Prostate gland (tissue), 2 donors: Measurements from ENCODE around the gene GNAI2. TPM values are rescaled to one million over a fixed set of nuclear protein-coding genes. Genes with fewer than 3 reads are reported as not detected.
A peak's percentile ranks its signal among the peaks of the same experiment; 100 is the strongest.

ENCODE experiments used
- DNase-seq: peaks from one replicate; pipeline ENCODE4 v3.0.0-alpha.2; 2019; ENCODE audit warnings: low spot score
- H3K27ac ChIP-seq, 2 donors: fragments of 200-600 bp; sonication (generic); 2 replicates each; pipeline ENCODE4 v1.5.1; 2017 to 2019
- H3K27me3 ChIP-seq: fragments of 200-600 bp; sonication (generic); replicated peaks from 2 replicates; pipeline ENCODE4 v1.5.1; 2019; ENCODE audit not compliant: insufficient read depth
- H3K36me3 ChIP-seq, 2 donors: fragments of 200-600 bp; sonication (generic); 1 replicate in 1 of 2; 2 replicates in 1 of 2; pipeline versions ENCODE4 v1.5.1 to v1.8.1; 2017 to 2019
- H3K4me1 ChIP-seq: fragments of 200-600 bp; sonication (generic); replicated peaks from 2 replicates; pipeline ENCODE4 v1.5.1; 2019
- H3K4me3 ChIP-seq, 2 donors: fragments of 200-600 bp; sonication (generic); 2 replicates each; pipeline ENCODE4 v1.5.1; 2017 to 2019
- H3K9me3 ChIP-seq: fragments of 200-600 bp; sonication (generic); 2 replicates; pipeline ENCODE4 v1.5.1; 2017
- POLR2A ChIP-seq: fragments of 450-650 bp; IDR thresholded peaks from one replicate; pipeline ENCODE4 v1.6.1; 2016; ENCODE audit warnings: antibody characterized with exemption, mild to moderate bottlenecking
- POLR2AphosphoS5 ChIP-seq: sonication (generic); formaldehyde crosslinking; IDR thresholded peaks from one replicate; pipeline ENCODE4 v1.6.1; 2017; ENCODE audit warnings: antibody characterized with exemption
- WGBS: methylation state at CpG from one replicate; pipeline ENCODE4 v1.1.5; 2018; 5-methylcytosine and 5-hydroxymethylcytosine counted together
- intact Hi-C: fragments of 100-400 bp; cut with DNase I; formaldehyde crosslinking; loops from one replicate; pipeline ENCODE4 v1.14.2; 2022
- total RNA-seq, 2 donors: library from RNA; depleted of rRNA; stranded (reverse); fragments of >200 nt; gene quantifications; one replicate each; pipeline ENCODE4 v1.1.0, GENCODE V29; 2016
- TF ChIP-seq, protein P1 (sequence below), 4 experiments: fragments of 200-600 bp in 2 of 4; fragments of 450-650 bp in 2 of 4; sonication (generic) in 2 of 4; IDR thresholded peaks; 1 replicate in 3 of 4; 2 replicates in 1 of 4; pipeline ENCODE4 v1.5.1; 2016 to 2019; ENCODE audit warnings: antibody characterized with exemption in 4 of 4, mild to moderate bottlenecking in 2 of 4, moderate library complexity in 2 of 4

GNAI2 gene
- total RNA-seq, 2 donors from 2014 or later, result 118 to 301 TPM

DNA sequence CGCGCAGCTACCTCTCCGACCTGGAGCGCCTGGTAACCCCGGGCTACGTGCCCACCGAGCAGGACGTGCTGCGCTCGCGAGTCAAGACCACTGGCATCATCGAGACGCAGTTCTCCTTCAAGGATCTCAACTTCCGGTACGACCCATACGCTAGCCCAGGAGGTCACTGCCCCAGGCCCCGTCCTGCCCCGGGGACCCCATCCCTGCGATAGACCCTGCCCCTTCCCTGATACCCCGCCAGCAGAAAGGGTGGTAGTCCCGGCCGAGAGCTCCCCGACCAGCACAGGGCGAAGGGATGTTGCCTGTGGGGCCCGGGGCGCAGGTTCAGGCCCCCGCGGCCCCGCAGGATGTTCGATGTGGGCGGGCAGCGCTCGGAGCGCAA is 42.3 kb upstream of the GNAI2 start:
- Histone ChIP-seq H3K4me1 (no peaks in the 10 kb centered on the region), H3K27ac (no peak overlapping the region), H3K27me3 (peaks cover 9% of the 10 kb centered on the region), H3K36me3 (no peaks in the 10 kb centered on the region), H3K4me3 (no peak overlapping the region), H3K9me3 (no peaks in the 10 kb centered on the region)
- intact Hi-C loops, result loop anchor here (1.0 to 2.0 kb wide), 2 partner anchors 33 to 79 kb away; no protein-coding TSS in a partner anchor
- TF ChIP-seq POLR2AphosphoS5, result no peak
- TF ChIP-seq, protein P1, sequence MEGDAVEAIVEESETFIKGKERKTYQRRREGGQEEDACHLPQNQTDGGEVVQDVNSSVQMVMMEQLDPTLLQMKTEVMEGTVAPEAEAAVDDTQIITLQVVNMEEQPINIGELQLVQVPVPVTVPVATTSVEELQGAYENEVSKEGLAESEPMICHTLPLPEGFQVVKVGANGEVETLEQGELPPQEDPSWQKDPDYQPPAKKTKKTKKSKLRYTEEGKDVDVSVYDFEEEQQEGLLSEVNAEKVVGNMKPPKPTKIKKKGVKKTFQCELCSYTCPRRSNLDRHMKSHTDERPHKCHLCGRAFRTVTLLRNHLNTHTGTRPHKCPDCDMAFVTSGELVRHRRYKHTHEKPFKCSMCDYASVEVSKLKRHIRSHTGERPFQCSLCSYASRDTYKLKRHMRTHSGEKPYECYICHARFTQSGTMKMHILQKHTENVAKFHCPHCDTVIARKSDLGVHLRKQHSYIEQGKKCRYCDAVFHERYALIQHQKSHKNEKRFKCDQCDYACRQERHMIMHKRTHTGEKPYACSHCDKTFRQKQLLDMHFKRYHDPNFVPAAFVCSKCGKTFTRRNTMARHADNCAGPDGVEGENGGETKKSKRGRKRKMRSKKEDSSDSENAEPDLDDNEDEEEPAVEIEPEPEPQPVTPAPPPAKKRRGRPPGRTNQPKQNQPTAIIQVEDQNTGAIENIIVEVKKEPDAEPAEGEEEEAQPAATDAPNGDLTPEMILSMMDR (IDR thresholded peaks at IDR 0.05), result no peak
- no peak for TF ChIP-seq POLR2A
- DNase-seq, result no peak
- 22% methylated on average over 33 of the region's 34 CpGs for WGBS

DNA sequence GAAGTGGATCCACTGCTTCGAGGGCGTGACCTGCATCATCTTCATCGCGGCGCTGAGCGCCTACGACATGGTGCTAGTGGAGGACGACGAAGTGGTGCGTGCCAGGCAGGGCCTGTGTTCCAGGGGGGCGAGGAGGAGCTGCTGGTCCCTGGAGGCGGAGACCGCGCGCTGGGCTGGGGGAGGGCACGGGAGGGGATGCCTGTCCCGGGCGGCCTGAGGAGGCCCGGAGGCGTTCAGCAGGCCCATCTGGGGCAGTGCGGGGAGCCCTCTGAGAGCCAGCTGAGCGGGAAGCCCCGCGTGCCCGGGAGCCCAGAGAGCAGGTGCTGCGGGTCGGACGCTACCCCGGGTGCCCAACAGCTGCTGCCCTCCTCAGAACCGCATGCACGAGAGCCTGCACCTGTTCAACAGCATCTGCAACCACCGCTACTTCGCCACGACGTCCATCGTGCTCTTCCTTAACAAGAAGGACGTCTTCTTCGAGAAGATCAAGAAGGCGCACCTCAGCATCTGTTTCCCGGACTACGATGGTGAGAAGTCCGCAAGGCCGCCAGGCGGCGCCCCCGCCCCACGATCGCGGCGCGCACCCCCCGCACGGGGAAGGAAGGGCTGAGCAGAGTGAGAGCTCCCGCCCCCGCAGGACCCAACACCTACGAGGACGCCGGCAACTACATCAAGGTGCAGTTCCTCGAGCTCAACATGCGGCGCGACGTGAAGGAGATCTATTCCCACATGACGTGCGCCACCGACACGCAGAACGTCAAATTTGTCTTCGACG is 41.7 kb upstream of the GNAI2 start:
- H3K27me3 ChIP-seq, result peaks cover 9% of the 10 kb centered on the region
- no peaks in the 10 kb centered on the region for H3K36me3 ChIP-seq
- peak; percentile 59 for DNase-seq
- no peak overlapping the region for H3K27ac ChIP-seq
- no peaks in the 10 kb centered on the region for H3K4me1 ChIP-seq
- no peaks in the 10 kb centered on the region for H3K9me3 ChIP-seq
- WGBS, result 8% methylated on average over 53 of the region's 70 CpGs
- no peak overlapping the region for H3K4me3 ChIP-seq
- TF ChIP-seq POLR2A (no peak), POLR2AphosphoS5 (peak; percentile 46)
- TF ChIP-seq, protein P1 (IDR thresholded peaks at IDR 0.05), result peak; percentile 64 to 94 (median 84)
- intact Hi-C loops, result loop anchor here (2.0 kb wide), 1 partner anchor 78 kb away; no protein-coding TSS in a partner anchor

DNA sequence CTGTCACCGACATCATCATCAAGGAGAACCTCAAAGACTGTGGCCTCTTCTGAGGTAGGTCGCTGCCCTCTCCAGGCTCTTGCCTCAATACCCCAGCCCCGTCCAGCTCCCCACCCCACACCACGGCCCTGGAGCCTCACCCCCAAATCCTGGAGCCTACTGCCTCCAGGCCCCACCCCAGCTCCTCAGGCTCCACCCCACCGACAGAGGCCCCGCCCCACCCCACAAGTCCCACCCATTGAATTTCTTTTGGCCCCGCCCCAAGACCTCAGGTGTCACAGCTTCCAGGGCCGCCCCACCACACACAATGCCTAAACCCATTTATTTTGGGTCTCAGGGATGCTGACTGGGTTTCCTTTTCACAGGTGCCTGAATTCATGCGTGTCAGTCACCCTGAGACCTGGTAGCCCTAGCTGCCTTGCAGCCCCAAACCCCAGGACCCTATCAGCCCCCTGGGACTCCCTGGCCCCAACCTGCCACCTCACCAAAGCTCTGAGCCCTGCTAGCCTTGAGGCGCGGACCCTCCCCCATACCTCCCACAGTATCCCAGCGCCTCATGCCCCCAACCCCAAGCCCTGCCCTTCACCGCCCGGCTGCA is 41.0 kb upstream of the GNAI2 start:
- 70% methylated on average over 14 of the region's 14 CpGs for WGBS
- no peaks in the 10 kb centered on the region for H3K4me1 ChIP-seq
- intact Hi-C loops, result loop anchor here (1.0 to 2.0 kb wide), 2 partner anchors 28 to 78 kb away; no protein-coding TSS in a partner anchor
- H3K4me3 ChIP-seq, result no peak overlapping the region
- no peak overlapping the region for H3K27ac ChIP-seq
- no peak for DNase-seq
- peaks cover 9% of the 10 kb centered on the region for H3K27me3 ChIP-seq
- H3K36me3 ChIP-seq, result no peaks in the 10 kb centered on the region
- no peaks in the 10 kb centered on the region for H3K9me3 ChIP-seq
- TF ChIP-seq, protein P1 (IDR thresholded peaks at IDR 0.05), result no peak
- TF ChIP-seq POLR2A (no peak), POLR2AphosphoS5 (no peak)

DNA sequence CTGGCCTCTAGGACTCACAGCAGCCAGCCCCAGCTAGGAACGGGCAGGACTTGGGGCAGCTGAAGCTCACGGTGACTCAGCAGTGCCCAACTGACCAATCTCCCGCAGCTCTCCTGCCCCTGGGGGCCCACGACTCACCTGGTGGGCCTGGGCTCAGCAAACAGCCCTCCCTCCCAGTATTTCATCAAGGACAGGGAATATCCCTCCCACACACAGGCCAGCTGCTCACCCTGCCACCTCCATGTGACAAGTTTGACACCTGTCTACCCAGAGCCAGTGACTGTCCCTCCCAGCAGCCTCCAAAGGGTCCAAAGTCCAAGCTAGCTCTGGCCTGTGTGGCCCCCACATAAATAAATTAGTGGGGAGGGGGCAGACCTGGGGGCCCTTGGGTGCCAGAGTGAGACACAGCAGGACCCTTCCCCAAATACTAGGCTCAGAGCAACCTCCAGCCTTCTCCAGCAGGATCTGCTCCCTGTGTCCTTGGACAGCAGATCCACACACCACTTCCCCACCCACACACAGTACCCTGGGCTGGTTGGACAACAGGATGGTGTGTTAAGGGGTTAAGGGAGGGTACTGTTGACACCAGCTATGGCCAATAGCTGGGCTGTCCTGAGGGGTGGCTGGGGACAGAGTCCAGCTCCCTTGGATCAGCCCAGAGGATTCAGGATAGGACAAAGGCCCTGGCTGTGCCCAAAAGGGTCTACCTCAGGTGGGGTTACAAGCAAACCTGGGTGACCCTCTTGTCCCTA is 40.3 kb upstream of the GNAI2 start:
- intact Hi-C loops, result loop anchor here (1.0 to 2.0 kb wide), 2 partner anchors 28 to 77 kb away; no protein-coding TSS in a partner anchor
- peaks cover 9% of the 10 kb centered on the region for H3K27me3 ChIP-seq
- WGBS, result 68% methylated on average over 4 of the region's 4 CpGs
- no peaks in the 10 kb centered on the region for H3K9me3 ChIP-seq
- DNase-seq, result no peak
- H3K36me3 ChIP-seq, result no peaks in the 10 kb centered on the region
- TF ChIP-seq POLR2A (no peak), POLR2AphosphoS5 (no peak)
- TF ChIP-seq, protein P1 (IDR thresholded peaks at IDR 0.05), result no peak
- H3K4me1 ChIP-seq, result no peaks in the 10 kb centered on the region
- H3K4me3 ChIP-seq, result no peak overlapping the region
- H3K27ac ChIP-seq, result no peak overlapping the region
